ENCODE results near the gene DERL3.
A peak's percentile ranks its signal among the peaks of the same experiment; 100 is the strongest.

GRCh38 chr22:23789121-23789520, 49.7 kb downstream of the DERL3 start:
- TF ChIP-seq ZNF184 (tag by site-specific recombination; IDR thresholded peaks at IDR 0.05) (no peak), CTCF (tag by site-specific recombination; IDR thresholded peaks at IDR 0.05) (no peak), SALL2 (tag by site-specific recombination; IDR thresholded peaks at IDR 0.05; ENCODE audit: borderline replicate concordance) (no peak), ZFHX2 (tag by site-specific recombination; conservative IDR thresholded peaks at IDR 0.05) (no peak), PRDM1 (tag by site-specific recombination; IDR thresholded peaks at IDR 0.05) (peak; percentile 27; the same call in 1 of the 2 replicates), REST (tag by site-specific recombination; IDR thresholded peaks at IDR 0.05) (no peak), HOXA7 (CRISPR knock-in tag; IDR thresholded peaks at IDR 0.05; ENCODE audit: borderline replicate concordance) (no peak), ZNF707 (tag by site-specific recombination; IDR thresholded peaks at IDR 0.05) (no peak)

All from HEK293 (cell line).